ENCODE measurements around the gene IKBKE. TPM values are rescaled to one million over a fixed set of nuclear protein-coding genes. Genes with fewer than 3 reads are reported as not detected.

Gene IKBKE
- total and polyA plus RNA-seq, 9 donors: 0.86 to 3.9 (median 2.3) TPM

DNA sequence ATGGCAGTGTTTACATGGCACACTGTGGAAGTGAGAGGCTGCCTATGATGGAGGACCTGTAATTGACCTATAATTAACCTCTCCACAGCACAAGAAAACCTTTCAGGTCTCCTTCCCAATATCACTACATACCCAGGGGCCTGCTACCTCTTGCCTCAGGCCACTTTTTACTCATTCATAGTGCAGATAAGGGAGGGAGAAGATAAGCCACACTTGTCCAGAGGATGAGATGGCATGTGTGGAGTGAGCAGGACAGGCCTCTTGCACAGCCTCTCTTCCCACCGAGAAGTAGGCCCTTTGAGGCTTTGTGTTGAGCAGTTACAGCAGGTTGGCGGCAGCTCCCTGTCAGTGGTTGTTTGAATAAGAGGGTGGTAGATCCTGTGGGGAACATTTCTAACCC is 31.1 kb upstream of the IKBKE start:
- intact Hi-C loops (cut with DNase I): no loop called here
- WGBS, 3 donors: 86 to 94% (median 89%) methylated on average over 2 of the region's 2 CpGs
- TF ChIP-seq POLR2A (IDR thresholded peaks at IDR 0.05) (no peak), EP300 (IDR thresholded peaks at IDR 0.05) (no peak)
- TF ChIP-seq, protein P1, sequence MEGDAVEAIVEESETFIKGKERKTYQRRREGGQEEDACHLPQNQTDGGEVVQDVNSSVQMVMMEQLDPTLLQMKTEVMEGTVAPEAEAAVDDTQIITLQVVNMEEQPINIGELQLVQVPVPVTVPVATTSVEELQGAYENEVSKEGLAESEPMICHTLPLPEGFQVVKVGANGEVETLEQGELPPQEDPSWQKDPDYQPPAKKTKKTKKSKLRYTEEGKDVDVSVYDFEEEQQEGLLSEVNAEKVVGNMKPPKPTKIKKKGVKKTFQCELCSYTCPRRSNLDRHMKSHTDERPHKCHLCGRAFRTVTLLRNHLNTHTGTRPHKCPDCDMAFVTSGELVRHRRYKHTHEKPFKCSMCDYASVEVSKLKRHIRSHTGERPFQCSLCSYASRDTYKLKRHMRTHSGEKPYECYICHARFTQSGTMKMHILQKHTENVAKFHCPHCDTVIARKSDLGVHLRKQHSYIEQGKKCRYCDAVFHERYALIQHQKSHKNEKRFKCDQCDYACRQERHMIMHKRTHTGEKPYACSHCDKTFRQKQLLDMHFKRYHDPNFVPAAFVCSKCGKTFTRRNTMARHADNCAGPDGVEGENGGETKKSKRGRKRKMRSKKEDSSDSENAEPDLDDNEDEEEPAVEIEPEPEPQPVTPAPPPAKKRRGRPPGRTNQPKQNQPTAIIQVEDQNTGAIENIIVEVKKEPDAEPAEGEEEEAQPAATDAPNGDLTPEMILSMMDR (IDR thresholded peaks at IDR 0.05): no peak
- Histone ChIP-seq H3K4me3 (no peak overlapping the region), H3K36me3 (no peaks in the 10 kb centered on the region), H3K9me3 (no peaks in the 10 kb centered on the region), H3K27me3 (no peaks in the 10 kb centered on the region), H3K4me1 (ENCODE audit: insufficient read depth) (no peaks in the 10 kb centered on the region), H3K27ac (no peak overlapping the region)
- no peak for DNase-seq

DNA sequence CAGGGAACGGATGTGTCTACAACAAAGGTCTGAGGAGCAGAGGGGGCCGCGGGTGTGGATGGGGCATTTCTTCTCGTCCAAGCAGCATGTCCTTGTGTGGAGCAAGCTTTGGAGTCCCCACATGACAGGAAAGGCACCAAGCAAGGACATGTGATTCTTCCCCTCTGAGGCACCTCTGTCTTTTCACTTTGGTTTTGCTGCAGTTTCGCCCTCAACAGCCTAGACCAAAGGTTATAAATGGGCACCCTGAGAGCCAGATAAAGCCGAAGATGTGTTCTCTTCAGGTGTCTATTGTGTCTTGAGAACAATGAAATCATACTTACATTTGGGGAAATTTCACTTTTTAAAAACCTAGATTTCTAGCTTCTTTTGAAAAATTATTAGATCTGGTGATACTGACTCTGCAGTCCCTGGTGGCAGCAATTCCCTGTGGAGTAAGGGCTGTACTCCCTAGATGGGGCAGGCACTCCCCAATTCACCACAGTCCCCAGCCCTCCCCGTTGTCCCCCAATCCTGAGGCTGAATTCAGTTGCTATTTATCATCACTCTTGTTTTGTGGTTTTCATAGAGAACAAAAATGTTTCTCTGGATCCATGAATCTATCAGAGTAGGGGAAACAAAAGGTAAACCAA is 28.8 kb upstream of the IKBKE start:
- no peaks in the 10 kb centered on the region for H3K9me3 ChIP-seq
- H3K27me3 ChIP-seq: no peaks in the 10 kb centered on the region
- H3K4me1 ChIP-seq (ENCODE audit: insufficient read depth): peaks cover 2% of the 10 kb centered on the region
- WGBS, 3 donors: 94 to 97% (median 97%) methylated on average over 7 of the region's 7 CpGs
- TF ChIP-seq, protein P1 (IDR thresholded peaks at IDR 0.05): no peak
- no peak for TF ChIP-seq EP300 (IDR thresholded peaks at IDR 0.05)
- TF ChIP-seq POLR2A (IDR thresholded peaks at IDR 0.05): no peak
- no peak overlapping the region for H3K4me3 ChIP-seq
- no peaks in the 10 kb centered on the region for H3K36me3 ChIP-seq
- no peak overlapping the region for H3K27ac ChIP-seq
- DNase-seq: no peak
- intact Hi-C loops (cut with DNase I): no loop called here

DNA sequence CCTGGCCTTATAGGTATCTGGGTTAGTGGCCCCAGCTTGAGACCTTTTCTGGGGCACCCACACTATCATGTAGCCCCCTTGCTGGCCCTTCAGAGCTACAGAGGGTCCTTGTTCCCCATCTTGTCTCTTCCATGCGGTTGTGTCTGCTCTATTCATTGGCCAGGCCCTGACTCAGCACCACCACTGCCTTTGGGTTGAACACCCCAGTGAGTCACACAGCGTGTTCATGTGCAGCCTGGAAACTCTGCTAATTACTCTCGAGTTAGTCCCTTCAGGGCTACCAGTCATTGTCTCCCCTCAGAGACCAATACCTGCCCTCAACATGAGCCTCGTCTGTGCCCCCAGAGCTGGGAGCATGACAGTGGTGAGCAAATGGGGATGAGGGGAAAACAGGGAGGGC is 28.2 kb upstream of the IKBKE start:
- no peak overlapping the region for H3K4me3 ChIP-seq
- no peak overlapping the region for H3K27ac ChIP-seq
- 92 to 99% (median 93%) methylated on average over 4 of the region's 4 CpGs for WGBS, 3 donors
- no peaks in the 10 kb centered on the region for H3K36me3 ChIP-seq
- no peaks in the 10 kb centered on the region for H3K9me3 ChIP-seq
- no peak for TF ChIP-seq POLR2A (IDR thresholded peaks at IDR 0.05)
- TF ChIP-seq EP300 (IDR thresholded peaks at IDR 0.05): no peak
- TF ChIP-seq, protein P1 (IDR thresholded peaks at IDR 0.05): no peak
- no peaks in the 10 kb centered on the region for H3K27me3 ChIP-seq
- H3K4me1 ChIP-seq (ENCODE audit: insufficient read depth): peaks cover 2% of the 10 kb centered on the region
- no peak for DNase-seq
- intact Hi-C loops (cut with DNase I): no loop called here

DNA sequence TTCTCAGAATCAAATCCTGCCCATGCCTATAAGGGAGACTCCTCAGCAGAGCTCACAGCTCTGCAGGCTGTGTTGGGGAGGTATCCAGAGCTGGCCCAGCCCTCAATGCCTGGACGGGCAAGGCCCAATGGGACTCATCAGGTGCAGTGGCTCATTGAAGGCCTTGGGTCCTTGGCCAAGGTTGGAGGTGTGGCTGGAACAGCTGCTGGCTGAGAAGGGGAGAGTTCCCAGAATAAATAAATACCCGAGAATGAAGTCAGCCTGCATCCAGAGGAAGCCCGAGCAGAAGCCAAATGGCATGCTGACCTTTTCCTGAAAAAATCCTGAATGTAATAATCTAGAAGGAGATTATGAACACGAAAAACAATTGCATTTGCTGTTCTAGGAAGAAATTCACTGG is 25.2 kb upstream of the IKBKE start:
- Histone ChIP-seq H3K9me3 (no peaks in the 10 kb centered on the region), H3K27me3 (no peaks in the 10 kb centered on the region), H3K4me3 (no peak overlapping the region), H3K36me3 (no peaks in the 10 kb centered on the region), H3K27ac (no peak overlapping the region), H3K4me1 (ENCODE audit: insufficient read depth) (peaks cover 2% of the 10 kb centered on the region)
- intact Hi-C loops (cut with DNase I): no loop called here
- TF ChIP-seq, protein P1 (IDR thresholded peaks at IDR 0.05): no peak
- no peak for TF ChIP-seq EP300 (IDR thresholded peaks at IDR 0.05)
- no peak for TF ChIP-seq POLR2A (IDR thresholded peaks at IDR 0.05)
- 5 to 6% (median 5%) methylated on average over 4 of the region's 4 CpGs for WGBS, 3 donors
- DNase-seq: peak; percentile 37 to 72 (median 60)
